Measurements from ENCODE around the gene DDX54.

DDX54 gene

DNA sequence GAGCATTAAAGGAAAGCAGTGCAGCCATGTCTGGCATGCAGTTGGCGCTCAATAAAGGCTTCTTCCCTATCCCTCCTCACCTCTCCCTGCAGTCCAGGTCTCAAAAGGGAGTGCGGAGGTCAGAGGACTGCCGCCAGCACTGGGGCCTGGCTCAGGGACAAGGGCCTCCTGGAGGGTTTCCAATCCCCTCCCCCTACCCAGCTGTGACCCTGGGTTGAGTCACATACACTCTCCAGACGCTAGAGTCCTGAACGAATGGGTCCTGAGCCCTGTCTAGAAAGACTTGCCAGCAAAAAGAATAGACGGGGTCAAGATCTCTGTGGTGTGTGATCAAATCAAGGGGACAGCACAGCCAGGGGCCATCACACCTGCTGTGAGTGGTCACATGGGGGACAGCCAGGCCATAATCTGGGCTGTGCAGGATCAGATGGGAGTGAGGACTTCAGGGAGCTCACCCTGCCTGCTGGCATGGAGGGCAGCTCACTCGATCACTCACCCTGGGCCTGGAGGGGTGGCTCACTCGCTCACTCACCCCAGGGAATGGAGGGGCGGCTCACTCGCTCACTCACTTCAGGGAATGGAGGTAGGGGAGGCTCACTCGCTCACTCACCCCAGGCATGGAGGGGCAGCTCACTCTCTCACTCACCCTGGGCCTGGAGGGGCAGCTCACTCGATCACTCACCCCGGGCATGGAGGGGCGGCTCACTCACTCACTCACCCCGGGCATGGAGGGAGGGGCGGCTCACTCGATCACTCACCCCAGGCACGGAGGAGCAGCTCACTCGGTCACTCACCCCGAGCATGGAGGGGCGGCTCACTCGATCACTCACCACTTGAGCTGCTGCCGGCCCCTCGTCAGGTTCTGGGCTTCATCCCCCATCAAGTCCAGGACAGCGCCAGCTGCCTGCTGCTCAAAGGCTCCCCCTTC is 22.9 kb downstream of the DDX54 start:
- DNase-seq (ENCODE audit: low read depth), result no peak

DNA sequence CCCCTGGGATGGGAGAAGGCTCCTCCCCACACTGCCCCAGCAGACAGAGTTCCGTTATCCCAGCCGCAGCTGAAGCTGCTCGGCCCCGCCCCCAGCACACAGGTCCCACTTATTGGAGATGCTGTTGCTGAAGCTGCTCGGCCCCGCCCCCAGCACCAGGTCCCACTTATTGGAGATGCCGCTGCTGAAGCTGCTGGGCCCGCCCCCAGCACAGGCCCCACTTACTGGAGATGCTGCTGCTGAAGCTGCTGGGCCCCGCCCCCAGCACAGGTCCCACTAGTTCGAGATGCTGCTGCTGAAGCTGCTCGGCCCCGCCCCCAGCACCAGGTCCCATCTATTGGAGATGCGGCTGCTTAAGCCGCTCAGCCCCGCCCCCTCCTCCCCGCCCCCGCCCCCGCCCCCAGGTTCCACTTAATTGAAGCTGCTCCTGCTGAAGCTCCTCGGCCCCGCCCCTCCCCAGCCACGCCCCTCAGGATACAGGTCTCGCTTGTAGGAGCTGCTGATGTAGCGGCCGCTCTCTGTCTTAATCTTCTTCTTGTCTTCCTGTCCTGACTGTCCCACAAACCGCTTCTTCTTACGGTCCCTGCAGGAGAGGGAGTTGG is 23.8 kb downstream of the DDX54 start:
- DNase-seq (ENCODE audit: low read depth), result no peak

DNA sequence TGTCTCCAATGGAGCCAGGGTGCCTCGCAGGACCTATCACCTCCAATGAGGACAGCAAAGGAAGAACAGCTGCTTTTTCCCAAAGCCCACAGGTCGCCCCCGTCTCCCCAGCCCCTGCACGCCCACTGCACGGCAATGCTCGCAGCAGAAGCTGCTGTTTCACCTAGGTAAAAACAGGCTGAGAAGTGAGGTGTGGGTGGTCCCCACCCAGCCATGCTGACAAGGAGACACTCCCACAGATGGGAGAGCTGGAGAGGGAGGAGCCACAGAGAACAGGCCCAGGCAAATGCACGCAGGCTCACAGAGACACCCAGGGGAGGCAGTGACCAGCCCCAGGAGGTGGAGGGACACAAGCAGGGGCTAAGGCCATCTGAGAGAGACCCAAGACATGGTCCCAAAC is 25.3 kb downstream of the DDX54 start:
- DNase-seq (ENCODE audit: low read depth), result no peak

DNA sequence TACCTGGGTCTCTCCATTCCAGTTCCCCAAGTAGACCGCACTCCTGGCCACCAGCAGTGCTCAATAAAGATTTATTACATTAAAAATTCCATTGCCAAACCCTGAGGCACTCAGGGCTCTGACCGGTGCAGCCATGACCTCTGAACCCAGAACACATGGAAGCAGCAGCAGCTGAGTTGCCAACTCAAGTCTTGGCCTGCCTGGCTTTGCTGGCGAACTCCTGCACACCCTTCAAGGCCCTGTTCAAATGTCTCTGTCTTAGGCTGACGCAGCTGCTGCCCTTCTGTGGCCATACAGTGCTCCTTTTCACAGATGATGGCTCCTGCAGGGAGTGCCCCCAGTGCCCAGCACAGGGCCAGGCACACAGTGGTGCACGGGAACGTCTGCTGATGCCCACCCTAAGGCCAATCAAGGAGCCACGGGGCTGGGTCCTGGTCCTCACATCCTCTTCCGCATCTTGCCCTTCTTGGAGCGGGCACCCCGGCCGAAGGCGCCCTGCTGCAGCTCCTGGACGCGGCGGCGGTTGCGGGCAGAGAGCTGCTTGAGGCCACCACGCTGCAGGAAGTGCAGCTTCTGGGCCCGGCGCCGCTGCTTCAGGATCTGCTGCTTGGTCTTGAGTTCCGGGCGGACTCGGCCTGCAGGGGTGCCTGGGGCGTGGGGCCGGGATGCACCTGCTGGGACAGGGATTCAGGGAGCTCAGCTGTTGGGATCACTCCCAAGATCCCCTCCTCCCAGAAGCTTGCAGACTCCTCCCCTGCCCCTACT is 26.7 kb downstream of the DDX54 start:
- no peak for DNase-seq (ENCODE audit: low read depth)

DNA sequence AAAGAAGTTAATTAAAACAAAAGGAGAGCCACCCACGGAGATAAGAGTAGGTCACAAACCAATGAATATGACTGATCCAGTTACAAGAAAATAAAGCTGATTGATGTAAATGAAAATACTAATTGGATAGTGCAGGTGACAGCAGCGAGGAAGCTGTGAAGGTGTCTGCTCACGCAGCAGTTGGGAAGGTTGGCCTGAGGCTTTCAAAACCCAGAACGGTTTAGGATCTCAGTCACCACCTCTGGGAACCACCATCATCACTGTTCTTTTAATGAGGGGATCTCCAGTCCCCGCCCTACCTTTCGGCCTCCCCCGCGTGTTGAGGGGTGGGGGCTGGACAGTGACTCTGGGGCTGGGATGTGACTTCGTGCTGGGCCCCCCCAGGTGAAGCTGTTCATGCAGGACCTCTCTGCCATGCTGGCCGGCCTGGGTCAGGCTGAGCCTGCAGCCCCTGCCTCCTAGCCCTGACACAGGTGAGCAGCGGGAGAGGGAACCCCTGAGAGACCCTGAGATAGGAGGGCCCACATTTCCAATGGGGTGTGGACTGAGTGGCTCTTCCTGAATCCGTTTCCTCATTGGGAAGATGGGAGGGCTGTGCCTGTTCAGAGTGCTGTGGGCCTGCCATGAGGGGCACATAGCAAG is 27.9 kb downstream of the DDX54 start:
- DNase-seq (ENCODE audit: low read depth), result no peak

DNA sequence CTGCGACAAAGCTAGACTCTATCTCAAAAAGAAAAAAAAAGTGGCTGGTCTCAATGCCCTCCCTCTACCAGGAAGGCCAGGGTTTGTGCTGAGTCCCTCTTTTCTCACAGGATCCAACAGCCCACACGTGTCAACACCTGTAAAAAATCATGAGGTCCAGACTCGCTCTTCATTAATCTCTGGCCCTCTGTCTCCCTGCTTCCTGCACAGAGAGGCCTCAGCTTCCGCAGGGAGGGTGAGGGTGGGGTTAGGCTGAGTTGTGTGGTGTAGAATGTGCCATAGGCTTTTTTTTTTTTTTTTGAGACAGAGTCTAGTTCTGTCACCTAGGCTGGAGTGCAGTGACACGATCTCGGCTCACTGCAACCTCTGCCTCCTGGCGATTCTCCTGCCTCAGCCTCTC is 29.6 kb downstream of the DDX54 start:
- DNase-seq (ENCODE audit: low read depth), result no peak

DNA sequence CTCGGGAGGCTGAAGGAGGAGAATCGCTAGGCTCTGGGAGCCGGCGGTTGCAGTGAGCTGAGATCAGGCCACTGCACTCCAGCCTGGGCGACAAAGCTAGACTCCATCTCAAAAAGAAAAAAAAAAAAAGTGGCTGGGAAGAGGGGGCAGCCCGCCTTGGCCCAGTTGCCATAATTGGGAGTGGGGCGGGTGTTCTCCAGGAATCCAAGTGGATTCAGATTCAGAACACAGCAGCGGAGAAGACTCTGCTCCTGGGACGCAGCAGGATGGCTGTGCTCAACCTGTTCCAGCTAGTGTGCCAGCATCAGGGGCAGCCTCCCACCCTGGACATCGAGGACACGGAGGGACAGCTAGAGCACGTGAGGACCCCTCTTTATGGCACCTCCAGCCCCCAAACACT is 30.2 kb downstream of the DDX54 start:
- DNase-seq (ENCODE audit: low read depth), result no peak

DNA sequence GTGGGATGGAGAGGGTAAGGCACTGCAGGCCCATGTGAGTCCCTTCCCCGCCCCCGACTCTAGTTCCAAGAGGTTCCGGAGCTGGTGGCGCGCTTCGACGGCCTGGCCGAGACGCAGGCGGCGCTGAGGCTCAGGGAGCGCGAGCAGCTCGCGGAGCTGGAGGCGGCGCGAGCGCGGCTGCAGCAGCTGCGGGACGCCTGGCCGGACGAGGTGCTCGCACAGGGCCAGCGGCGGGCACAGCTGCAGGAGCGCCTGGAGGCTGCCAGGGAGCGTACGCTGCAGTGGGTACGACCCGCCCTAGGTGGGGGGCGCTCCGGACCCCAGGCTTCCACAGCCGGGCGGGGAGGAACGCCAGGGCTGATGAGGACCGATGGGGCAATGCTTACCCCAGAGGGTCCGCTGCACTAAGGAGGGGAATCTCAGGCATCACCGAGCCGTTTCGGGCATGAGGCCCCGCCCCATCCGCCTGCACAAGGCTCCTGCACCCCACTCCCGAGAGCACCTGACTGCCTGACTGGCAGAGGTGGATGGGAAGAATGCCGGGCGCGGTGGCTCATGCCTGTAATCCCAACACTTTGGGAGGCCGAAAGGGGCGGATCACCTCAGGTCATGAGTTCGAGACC is 30.8 kb downstream of the DDX54 start:
- DNase-seq (ENCODE audit: low read depth), result no peak

DNA sequence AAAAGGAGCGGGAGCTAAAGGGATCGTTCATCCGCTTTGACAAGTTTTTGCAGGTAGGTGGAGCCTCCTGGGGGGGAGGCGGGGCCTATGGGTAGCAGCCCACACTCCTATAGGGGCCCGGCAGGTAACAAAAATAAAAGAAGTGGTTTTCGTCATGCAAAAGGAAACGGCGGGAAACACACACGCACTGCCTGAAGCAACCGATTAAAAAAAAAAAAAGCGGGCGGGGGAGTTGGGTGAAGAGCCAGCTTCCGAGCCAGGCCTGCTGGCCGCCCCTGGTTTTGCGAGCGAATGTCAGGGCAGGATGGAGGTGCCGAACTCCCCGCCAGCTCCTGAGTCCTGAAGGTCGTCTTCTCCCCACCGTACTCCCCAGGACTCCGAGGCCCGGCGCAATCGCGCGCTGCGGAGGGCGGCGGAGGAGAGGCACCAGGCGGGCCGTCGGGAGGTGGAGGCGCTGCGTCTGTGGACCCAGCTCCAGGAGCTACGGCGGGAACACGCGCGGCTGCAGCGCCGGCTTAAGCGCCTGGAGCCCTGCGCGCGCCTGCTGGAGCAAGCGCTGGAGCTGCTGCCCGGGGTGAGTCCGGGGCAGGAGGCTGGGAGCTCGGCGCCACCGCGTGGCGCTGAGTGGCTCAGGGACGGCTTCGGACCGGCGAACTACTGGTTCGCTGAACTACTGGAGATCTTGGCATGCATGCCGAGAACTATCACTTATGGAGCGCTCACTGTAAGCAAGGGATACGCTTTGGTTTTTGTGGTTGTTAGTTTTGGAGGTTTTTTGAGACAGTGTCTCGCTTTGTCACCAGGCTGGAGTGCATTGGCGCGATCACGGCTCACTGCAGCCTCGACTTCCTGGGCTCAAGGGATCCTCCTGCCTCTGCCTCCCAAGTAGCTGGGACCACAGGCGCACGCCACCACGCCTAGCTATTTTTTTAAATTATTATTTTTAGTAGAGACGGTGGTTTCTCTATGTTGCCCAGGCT is 32.2 kb downstream of the DDX54 start:
- DNase-seq (ENCODE audit: low read depth), result no peak

DNA sequence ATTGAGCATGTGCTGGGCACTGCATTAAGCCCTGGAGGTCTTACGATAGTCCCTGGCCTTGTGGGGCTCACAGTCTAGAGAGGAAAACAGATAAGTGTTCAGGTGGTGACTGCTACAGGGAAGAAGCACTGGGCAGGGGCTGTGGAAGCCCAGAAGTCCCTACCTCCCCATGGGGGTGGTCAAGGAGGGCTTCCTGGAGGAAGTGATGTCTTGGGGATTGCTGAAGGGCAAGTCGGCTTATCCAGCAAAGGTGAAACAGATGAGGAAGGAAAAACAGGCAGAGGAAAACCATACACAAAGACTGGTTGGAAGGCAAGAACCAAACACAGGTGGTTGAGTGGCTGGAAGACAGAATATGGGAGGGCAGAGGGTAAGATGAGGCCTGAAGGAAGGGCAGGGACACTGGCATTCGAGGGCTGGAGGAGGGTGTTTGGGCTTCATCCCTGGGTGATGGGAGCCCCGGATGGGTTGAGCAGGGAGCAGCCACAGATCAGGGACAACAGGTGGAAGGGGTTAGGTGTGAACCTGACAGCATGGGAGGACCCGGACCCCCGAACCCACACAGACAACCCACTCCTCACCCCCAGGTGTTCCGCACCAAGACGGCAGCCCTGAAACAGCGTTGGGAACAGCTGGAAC is 33.0 kb downstream of the DDX54 start:
- no peak for DNase-seq (ENCODE audit: low read depth)

DNA sequence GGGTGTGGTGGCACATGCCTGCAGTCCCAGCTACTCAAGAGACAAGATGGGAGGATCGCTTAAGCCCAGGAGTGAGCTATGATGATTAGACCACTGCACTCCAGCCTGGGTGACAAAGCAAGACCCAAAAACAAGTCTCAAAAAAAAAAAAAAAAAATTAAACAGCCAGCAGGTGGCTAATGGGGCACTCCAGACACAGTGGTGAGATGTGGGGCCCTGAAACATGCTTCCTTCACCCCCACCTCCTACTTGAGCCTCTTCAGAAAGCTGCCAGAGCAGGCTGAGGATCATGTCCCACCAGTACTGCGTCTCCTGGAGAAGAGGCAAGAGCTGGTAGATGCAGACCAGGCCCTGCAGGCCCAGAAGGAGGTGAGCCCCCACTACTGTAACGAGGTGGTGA is 33.6 kb downstream of the DDX54 start:
- DNase-seq (ENCODE audit: low read depth), result no peak

DNA sequence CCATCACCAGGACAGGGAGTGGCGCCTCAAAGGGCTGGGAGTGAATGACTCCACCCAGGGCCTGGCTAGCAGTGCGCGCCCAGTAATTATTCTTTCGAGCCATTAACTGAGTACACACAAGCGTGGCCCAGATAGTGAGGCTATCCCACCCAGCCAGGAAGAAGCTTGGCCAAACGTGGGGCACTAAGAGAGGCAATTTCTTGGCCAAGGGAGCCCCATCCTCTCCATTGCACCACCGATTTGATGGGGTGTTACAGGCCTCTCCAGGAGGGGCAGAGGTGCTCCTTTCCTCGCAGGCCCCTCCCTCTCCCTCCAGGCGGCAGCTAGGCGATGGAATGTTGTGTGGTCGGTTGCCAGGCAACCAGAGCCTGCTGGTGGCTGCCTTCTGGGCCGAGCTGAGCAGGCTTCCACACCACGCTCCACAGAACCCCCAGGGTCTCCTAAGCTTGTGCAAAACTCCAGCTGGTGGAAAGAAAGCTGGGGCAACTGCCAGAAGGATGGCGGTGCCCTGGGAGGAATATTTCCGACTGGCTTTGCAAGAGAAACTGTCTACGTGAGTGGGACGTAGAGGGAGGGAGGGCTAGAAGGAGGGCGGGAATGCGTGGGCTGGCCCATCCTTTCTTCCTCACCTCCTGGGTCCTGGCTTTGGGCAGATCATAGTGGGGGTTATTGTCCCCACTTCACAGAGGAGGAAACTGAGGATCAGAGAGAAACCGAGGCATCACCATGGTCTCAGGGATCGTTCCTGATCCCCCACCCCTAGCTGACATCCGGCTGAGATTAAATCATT is 35.7 kb downstream of the DDX54 start, which contains the start of gene CFAP73:
Gene CFAP73, plus strand, starts transcription at position 364 of the 790 bp plus-strand sequence. Its CDS starts 134 bp downstream, at position 498.
- no peak for DNase-seq (ENCODE audit: low read depth)

DNA sequence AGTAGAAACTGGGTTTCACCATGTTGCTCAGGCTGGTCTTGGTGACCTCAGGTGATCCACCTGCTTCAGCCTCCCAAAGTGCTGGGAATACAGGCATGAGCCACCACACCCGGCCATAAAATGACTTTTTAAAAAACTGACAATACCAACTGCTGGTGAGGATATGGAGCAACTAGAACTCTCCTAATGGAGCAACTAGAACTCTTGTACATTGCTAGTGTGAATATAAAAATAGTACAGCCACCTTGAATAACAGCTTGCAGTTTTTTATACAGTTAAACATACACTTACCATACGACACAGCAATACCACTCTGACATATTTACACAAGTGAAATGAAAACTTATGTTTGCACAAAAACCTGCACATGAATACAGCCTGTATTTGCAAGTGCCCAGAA is 38.3 kb downstream of the DDX54 start:
- DNase-seq (ENCODE audit: low read depth), result no peak

DNA sequence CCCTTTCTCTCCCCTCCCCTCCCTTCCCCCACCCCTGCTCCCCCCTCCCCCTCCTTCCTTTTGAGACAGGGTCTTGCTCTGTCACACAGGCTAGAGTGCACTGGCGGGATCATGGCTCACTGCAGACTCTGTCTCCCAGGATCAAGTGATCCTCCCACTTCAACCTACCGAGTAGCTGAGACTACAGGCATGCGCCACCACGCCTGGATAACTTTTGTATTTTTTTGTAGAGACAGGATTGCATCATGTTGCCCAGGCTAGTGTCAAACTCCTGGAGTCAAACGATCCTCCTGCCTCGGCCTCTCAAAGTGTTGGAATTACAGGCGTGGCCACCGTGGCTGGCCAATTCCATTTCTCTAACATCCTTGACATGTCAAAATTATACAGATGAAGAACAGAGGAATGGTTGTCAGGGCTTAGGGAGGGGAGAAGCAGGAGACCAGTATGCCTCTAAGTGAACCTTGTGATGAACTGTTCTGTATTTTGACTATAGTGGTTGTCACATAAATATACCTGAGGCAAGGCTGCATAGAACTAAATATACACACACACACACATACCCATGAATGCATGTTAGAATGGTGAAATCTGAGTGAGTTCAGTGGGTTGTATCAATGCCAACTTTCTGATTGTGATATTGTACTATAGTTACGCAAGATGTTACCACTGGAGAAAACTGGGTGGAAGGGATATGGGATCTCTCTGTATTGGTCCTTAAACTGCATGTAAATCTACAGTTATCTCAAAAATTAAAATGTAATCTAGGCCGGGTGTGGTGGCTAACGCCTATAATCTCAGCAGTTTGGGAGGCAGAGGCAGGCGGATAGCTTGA is 39.3 kb downstream of the DDX54 start:
- DNase-seq (ENCODE audit: low read depth), result no peak

DNA sequence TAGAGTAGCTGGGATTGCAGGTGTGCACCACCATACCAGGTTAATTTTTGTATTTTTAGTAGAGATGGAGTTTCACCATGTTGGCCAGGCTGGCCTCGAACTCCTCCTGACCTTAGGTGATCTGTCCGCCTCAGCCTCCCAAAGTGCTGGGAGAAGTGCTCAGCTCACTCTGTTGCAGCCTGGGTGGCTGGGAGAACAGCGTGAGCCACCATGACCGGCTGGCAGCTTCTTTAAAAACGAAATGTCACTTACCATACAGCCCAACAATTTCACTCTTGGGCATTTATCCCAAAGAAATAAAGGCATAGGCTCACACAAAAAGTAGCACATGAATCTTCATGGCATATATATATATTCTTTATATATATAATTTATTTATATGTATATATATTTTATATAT is 40.5 kb downstream of the DDX54 start:
- no peak for DNase-seq (ENCODE audit: low read depth)

DNA sequence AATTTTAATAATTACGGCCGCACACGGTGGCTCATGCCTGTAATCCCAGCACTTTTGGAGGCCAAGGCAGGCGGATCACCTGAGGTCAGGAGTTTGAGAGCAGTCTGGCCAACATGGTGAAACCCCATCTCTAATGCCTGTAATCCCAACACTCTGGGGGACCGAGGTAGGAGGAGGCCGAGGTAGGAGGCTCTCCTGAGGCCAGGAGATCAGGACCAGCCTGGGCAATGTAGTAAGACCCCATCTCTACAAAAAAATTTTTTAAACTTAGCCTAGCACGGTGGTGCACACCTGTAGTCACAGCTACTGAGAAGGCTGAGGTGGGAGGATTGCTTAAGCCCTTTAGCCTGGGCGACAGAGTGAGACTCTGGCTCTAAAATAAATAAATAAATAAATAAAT is 41.3 kb downstream of the DDX54 start:
- no peak for DNase-seq (ENCODE audit: low read depth)

DNA sequence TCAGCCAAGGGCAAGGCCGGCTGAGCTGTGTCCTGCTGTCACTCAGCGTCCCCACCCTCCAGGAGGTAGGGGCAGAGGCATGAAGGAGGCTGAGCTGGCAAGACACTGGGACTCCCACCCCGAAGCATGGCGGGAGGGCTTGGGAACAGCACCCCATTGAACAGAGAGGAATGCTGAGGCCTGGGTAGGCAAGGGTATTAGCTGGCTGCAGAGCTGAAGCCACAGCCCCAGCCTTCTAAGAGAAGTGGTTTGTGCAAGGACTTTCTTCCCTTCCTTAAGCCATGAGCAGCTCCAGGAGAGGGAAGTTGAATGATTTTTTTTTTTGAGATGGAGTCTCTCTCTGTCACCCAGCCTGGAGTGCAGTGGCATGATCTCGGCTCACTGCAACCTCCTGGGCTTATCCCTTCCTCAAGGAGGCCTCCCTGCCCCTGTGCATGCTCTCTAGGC is 42.4 kb downstream of the DDX54 start:
- no peak for DNase-seq (ENCODE audit: low read depth)

DNA sequence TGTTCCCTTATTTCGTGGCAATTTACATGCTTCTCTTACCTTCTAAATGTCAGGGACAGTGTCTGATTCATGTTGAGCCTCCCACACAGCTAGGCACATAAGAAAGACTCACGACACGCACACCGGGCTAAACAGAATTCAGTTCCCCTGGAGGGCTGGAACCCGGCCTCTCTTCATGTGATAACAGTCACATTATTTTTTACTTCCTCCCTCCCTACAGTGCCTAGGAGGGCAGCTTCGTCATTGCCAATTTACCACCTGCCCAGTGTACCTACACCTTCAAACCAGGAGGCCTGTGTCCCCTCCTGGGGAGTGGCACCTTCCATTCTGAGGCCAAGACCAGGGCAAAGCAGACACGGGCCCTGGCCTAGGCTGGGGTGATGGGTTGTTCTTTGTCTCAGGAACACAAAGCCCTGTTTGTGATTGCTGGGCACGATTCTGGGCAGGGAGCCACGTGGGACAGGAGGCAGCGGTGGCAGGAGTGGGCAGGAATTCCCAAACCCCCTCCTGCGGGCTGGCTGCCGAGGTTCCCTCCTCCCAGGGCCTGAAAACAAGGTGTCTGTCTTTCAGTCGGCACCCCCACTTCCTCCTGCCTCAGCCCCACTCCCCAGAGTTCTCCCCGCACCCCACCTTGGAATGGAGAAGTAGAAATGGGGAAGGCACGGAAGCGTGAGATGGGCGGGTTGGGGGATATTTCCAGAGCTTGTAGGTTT is 42.9 kb downstream of the DDX54 start:
- DNase-seq (ENCODE audit: low read depth), result no peak

Data from CMK (cell line).